Measurements from ENCODE around the gene SAMD4B. TPM values are rescaled to one million over a fixed set of nuclear protein-coding genes. Genes with fewer than 3 reads are reported as not detected.
A peak's percentile ranks its signal among the peaks of the same experiment; 100 is the strongest.

Gene SAMD4B
- total and polyA plus RNA-seq, 10 of the 15 experiments (the other 5 are each of a cell fraction or from before 2014, with no cell fraction given): 2.4 to 43.3 (median 23.9) TPM

GRCh38 chr19:39433480-39434079 is 91.4 kb downstream of the SAMD4B start (continued):
- no peak for TF ChIP-seq BCLAF1 (IDR thresholded peaks at IDR 0.05)
- TF ChIP-seq ZNF622 (IDR thresholded peaks at IDR 0.05): no peak
- no peak for TF ChIP-seq JUND (IDR thresholded peaks at IDR 0.05; ENCODE audit: low read depth, low read length)
- no peak for TF ChIP-seq E2F4 (IDR thresholded peaks at IDR 0.05; ENCODE audit: low read depth, low read length)

GRCh38 chr19:39434123-39435076 is 92.2 kb downstream of the SAMD4B start:
- H3K27ac ChIP-seq (ENCODE audit: control insufficient read depth, insufficient read depth): peak overlapping the region; percentile 91
- H3K36me3 ChIP-seq (ENCODE audit: control insufficient read depth in 2 of 2, insufficient read depth in 2 of 2, low read length in 1 of 2): peaks cover 10 to 15% of the 10 kb centered on the region in 2 experiments
- RAD21 ChIA-PET (ENCODE audit: unreplicated experiment): interaction anchor here (1.2 to 1.6 kb wide), 4 partner anchors 7 to 43 kb away, joined by 3 to 12 read pairs (median 7); partner anchors contain the start of genes MED29, PAF1, PLEKHG2 and SUPT5H
- DNase-seq (ENCODE audit: low read depth, low spot score) (no peak), FAIRE-seq (no peak), ATAC-seq (no peak)
- in situ Hi-C loops (cut with MboI) (no loop called here), intact Hi-C loops (cut with micrococcal nuclease; ENCODE audit: unreplicated experiment) (no loop called here)
- peaks cover 36% of the 10 kb centered on the region for H3K4me1 ChIP-seq (ENCODE audit: control insufficient read depth, insufficient read depth, low read length)
- H3K4me2 ChIP-seq (ENCODE audit: control insufficient read depth, insufficient read depth): peak overlapping the region; percentile 81
- TF ChIP-seq MTA3 (IDR thresholded peaks at IDR 0.05; ENCODE audit: borderline replicate concordance, low read length): no peak
- no peak for TF ChIP-seq TCF7 (IDR thresholded peaks at IDR 0.05; ENCODE audit: borderline replicate concordance)
- TF ChIP-seq POLR2AphosphoS5 (IDR thresholded peaks at IDR 0.05; ENCODE audit: low read length): peak; percentile 17; the same call in 1 of the 2 replicates
- TF ChIP-seq RUNX3 (IDR thresholded peaks at IDR 0.05; ENCODE audit: low read length): no peak
- no peak for TF ChIP-seq ZNF592 (IDR thresholded peaks at IDR 0.05)
- no peak for TF ChIP-seq STAT3 (IDR thresholded peaks at IDR 0.05; ENCODE audit: low read depth, low read length)
- H3K9ac ChIP-seq (ENCODE audit: control insufficient read depth, insufficient read depth, low read length): peak overlapping the region; percentile 97
- peak overlapping the region; percentile 97 for H3K4me3 ChIP-seq
- no TSS peak for BruUV-seq (replicated peaks)
- WGBS (ENCODE audit: insufficient coverage, insufficient replicate concordance, low lambda C conversion rate, missing lambda C conversion rate): 12% methylated on average over 10 of the region's 10 CpGs
- no peaks in the 10 kb centered on the region; the same call in 1 of the 2 replicates for H4K20me1 ChIP-seq (ENCODE audit: control insufficient read depth, insufficient read depth)
- no peaks in the 10 kb centered on the region for H3K9me3 ChIP-seq (replicated peaks; ENCODE audit: control insufficient read depth, insufficient read depth, low read length)
- SMC1A ChIA-PET (ENCODE audit: uncharacterized antibody, unreplicated experiment): interaction anchor here (0.6 to 1.7 kb wide), 10 partner anchors 7 to 1028 kb away, joined by 3 to 9 read pairs (median 4); partner anchors contain the start of genes DYRK1B, EID2B, MED29 and PAF1
- H2AFZ ChIP-seq (ENCODE audit: control insufficient read depth, low read depth, low read length): no peak overlapping the region
- CTCF ChIA-PET: interaction anchor here (0.6 to 1.7 kb wide), 11 partner anchors 20 to 505 kb away, joined by 3 to 15 read pairs (median 3); partner anchors contain the start of genes EID2B and PLEKHG2
- peaks cover 36% of the 10 kb centered on the region for H3K79me2 ChIP-seq (ENCODE audit: control insufficient read depth, insufficient read depth, low read length)
- POLR2A ChIA-PET: interaction anchor here (0.7 to 1.8 kb wide), 6 partner anchors 12 to 36 kb away, joined by 3 to 40 read pairs (median 8); partner anchors contain the start of gene SUPT5H
- no peaks in the 10 kb centered on the region for H3K27me3 ChIP-seq (replicated peaks in 1 of 2; ENCODE audit: control insufficient read depth in 2 of 2, insufficient read depth in 2 of 2, low read length in 1 of 2)
